T-cell (primary cell): ENCODE results near the gene FHIT. TPM values are rescaled to one million over a fixed set of nuclear protein-coding genes. Genes with fewer than 3 reads are reported as not detected.

Experiments used
- ATAC-seq, 4 experiments: fragments of 200-7000 bp in 3 of 4; fragments of 150-1000 bp in 1 of 4; cut with Tn5 transposase; replicated peaks in 1 of 4; 1 replicate in 3 of 4; 2 replicates in 1 of 4; pipeline ENCODE4 v1.10.0; 2021; ENCODE audit warnings: moderate library complexity in 3 of 4, mild to moderate bottlenecking in 2 of 4, moderate number of reproducible peaks in 1 of 4
- CTCF ChIA-PET, 2 donors: fragments of 300-600 bp; sonication (Branson Sonifier 250); formaldehyde crosslinking; loops; one replicate each; lab custom pipeline; 2022; ENCODE audit warnings: antibody characterized with exemption in 2 of 2; lab: Charles Lee
- POLR2A ChIA-PET, 2 donors: fragments of 300-600 bp; sonication (Branson Sonifier 250); formaldehyde crosslinking; loops; one replicate each; lab custom pipeline; 2022; ENCODE audit warnings: antibody characterized with exemption in 2 of 2; lab: Charles Lee
- DNase-seq, 35 experiments: peaks; one replicate each; pipeline versions ENCODE4 v3.0.0 to v3.0.0-alpha.2; 2013 to 2023
- H3K27ac ChIP-seq: one replicate; pipeline ENCODE4 v1.5.1; 2013; ENCODE audit warnings: low read length
- H3K27me3 ChIP-seq, 2 experiments: replicated peaks in 1 of 2; 1 replicate in 1 of 2; 2 replicates in 1 of 2; pipeline versions ENCODE4 v1.6.1 to v1.7.0; 2013; ENCODE audit warnings: low read length in 1 of 2, mixed read lengths in 1 of 2; ENCODE audit not compliant: control insufficient read depth in 2 of 2, insufficient read depth in 2 of 2; ENCODE audit errors: extremely low read depth in 1 of 2
- H3K36me3 ChIP-seq, 2 donors: 1 replicate in 1 of 2; 2 replicates in 1 of 2; pipeline versions ENCODE4 v1.6.1 to v1.7.0; 2013; ENCODE audit warnings: low read length in 1 of 2; ENCODE audit not compliant: control insufficient read depth in 2 of 2, insufficient read depth in 1 of 2; ENCODE audit errors: extremely low read depth in 1 of 2
- H3K4me1 ChIP-seq, 2 experiments: 1 replicate in 1 of 2; 2 replicates in 1 of 2; pipeline versions ENCODE4 v1.6.1 to v1.7.0; 2013; ENCODE audit warnings: low read length in 2 of 2, mixed read lengths in 1 of 2; ENCODE audit not compliant: insufficient read depth in 2 of 2, control insufficient read depth in 1 of 2; ENCODE audit errors: extremely low read depth in 1 of 2
- H3K4me3 ChIP-seq, 2 donors: 1 replicate in 1 of 2; 2 replicates in 1 of 2; pipeline versions ENCODE4 v1.5.1 to v1.7.0; 2013; ENCODE audit warnings: mild to moderate bottlenecking in 2 of 2, low read length in 1 of 2, moderate library complexity in 1 of 2; ENCODE audit not compliant: control insufficient read depth in 1 of 2; ENCODE audit errors: extremely low read depth in 1 of 2
- H3K9me3 ChIP-seq: 2 replicates; pipeline ENCODE4 v1.7.0; 2013
- H3K27ac Mint-ChIP-seq, 2 donors: one replicate each; pipeline ENCODE4 v1.8.0; 2020 to 2021; ENCODE audit warnings: mild to moderate bottlenecking in 2 of 2, mixed read lengths in 2 of 2
- H3K27me3 Mint-ChIP-seq, 2 donors: one replicate each; pipeline ENCODE4 v1.8.0; 2021 to 2022; ENCODE audit warnings: mixed read lengths in 2 of 2
- H3K36me3 Mint-ChIP-seq: one replicate; pipeline ENCODE4 v1.8.0; 2021; ENCODE audit warnings: mixed read lengths
- H3K4me1 Mint-ChIP-seq, 3 donors: one replicate each; pipeline ENCODE4 v1.8.0; 2020 to 2022; ENCODE audit warnings: mixed read lengths in 3 of 3, mild to moderate bottlenecking in 1 of 3
- H3K4me3 Mint-ChIP-seq, 3 donors: one replicate each; pipeline ENCODE4 v1.8.0; 2020 to 2022; ENCODE audit warnings: mild to moderate bottlenecking in 3 of 3, mixed read lengths in 3 of 3, moderate library complexity in 3 of 3
- H3K9me3 Mint-ChIP-seq, 3 donors: one replicate each; pipeline ENCODE4 v1.8.0; 2020 to 2022; ENCODE audit warnings: mixed read lengths in 3 of 3
- WGBS: methylation state at CpG from one replicate; pipeline ENCODE4 v1.1.5; 2013; ENCODE audit warnings: missing lambda C conversion rate; ENCODE audit not compliant: insufficient coverage; 5-methylcytosine and 5-hydroxymethylcytosine counted together
- total RNA-seq, 35 experiments: library from RNA in 6 of 35; stranded (reverse) in 6 of 35; fragments of 120-200 nt in 1 of 35; gene quantifications; one replicate each; pipeline versions ENCODE4 v1.2.1 to v1.2.4 and lab custom pipeline; 2013 to 2026

The FHIT gene
- total RNA-seq, 5 donors from 2014 or later (not counting 1 experiment from before 2014, with no cell fraction given) = 33.1 to 197 (median 78.3) TPM

- Mint-ChIP-seq H3K4me3 (no peak overlapping the region), H3K4me1 (peaks cover 0 to 2% (median 0%) of the 10 kb centered on the region in 3 donors), H3K27ac (no peak overlapping the region), H3K27me3 (no peaks in the 10 kb centered on the region), H3K36me3 (no peaks in the 10 kb centered on the region), H3K9me3 (peaks cover 0 to 5% (median 0%) of the 10 kb centered on the region in 3 donors)
- H3K36me3 ChIP-seq = no peaks in the 10 kb centered on the region
- no peaks in the 10 kb centered on the region for H3K9me3 ChIP-seq
- H3K4me1 ChIP-seq = no peaks in the 10 kb centered on the region
- no peak overlapping the region for H3K27ac ChIP-seq
- WGBS = no CpG with 5 or more reads among the region's 1 CpG
- POLR2A ChIA-PET = no interaction called here
- DNase-seq (no peak), ATAC-seq (no peak)
- H3K27me3 ChIP-seq = no peaks in the 10 kb centered on the region
- H3K4me3 ChIP-seq = no peak overlapping the region
- CTCF ChIA-PET = no interaction called here
Observed at GRCh38 chr3:60215946-60216345, 1035.3 kb downstream of the FHIT start.

- H3K27ac ChIP-seq = no peak overlapping the region
- no peak overlapping the region for H3K4me3 ChIP-seq
- Mint-ChIP-seq H3K27me3 (no peaks in the 10 kb centered on the region), H3K36me3 (no peaks in the 10 kb centered on the region), H3K4me3 (no peak overlapping the region), H3K9me3 (peaks cover 0 to 3% (median 0%) of the 10 kb centered on the region in 3 donors), H3K27ac (no peak overlapping the region), H3K4me1 (no peaks in the 10 kb centered on the region)
- no CpG with 5 or more reads among the region's 2 CpGs for WGBS
- no peaks in the 10 kb centered on the region for H3K27me3 ChIP-seq
- H3K36me3 ChIP-seq = no peaks in the 10 kb centered on the region
- ATAC-seq (no peak), DNase-seq (no peak)
- H3K9me3 ChIP-seq = no peaks in the 10 kb centered on the region
- ChIA-PET POLR2A (no interaction called here), CTCF (interaction anchor here in 1 of 2 donors (0.6 kb wide), 1 partner anchor 12 kb away, joined by 3 read pairs; no protein-coding TSS in a partner anchor)
- H3K4me1 ChIP-seq = no peaks in the 10 kb centered on the region
Observed at GRCh38 chr3:60207905-60208304, 1043.3 kb downstream of the FHIT start.

GRCh38 chr3:60206206-60206605 is 1045.0 kb downstream of the FHIT start:
- ChIA-PET CTCF (no interaction called here), POLR2A (no interaction called here)
- H3K27ac Mint-ChIP-seq = no peak overlapping the region
- H3K9me3 Mint-ChIP-seq = peaks cover 0 to 3% (median 0%) of the 10 kb centered on the region in 3 donors
- no peak overlapping the region for H3K4me3 ChIP-seq
- ATAC-seq (no peak), DNase-seq (no peak)
- no peaks in the 10 kb centered on the region for H3K4me1 ChIP-seq
- peaks cover 0 to 4% (median 0%) of the 10 kb centered on the region in 3 donors for H3K4me1 Mint-ChIP-seq
- no peak overlapping the region for H3K27ac ChIP-seq
- no peaks in the 10 kb centered on the region for H3K27me3 ChIP-seq
- no peaks in the 10 kb centered on the region for H3K27me3 Mint-ChIP-seq
- H3K4me3 Mint-ChIP-seq = no peak overlapping the region
- no peaks in the 10 kb centered on the region for H3K9me3 ChIP-seq
- no peaks in the 10 kb centered on the region for H3K36me3 Mint-ChIP-seq
- WGBS = no CpG with 5 or more reads among the region's 2 CpGs
- no peaks in the 10 kb centered on the region for H3K36me3 ChIP-seq

GRCh38 chr3:60202052-60202726 is 1049.1 kb downstream of the FHIT start:
- Histone ChIP-seq H3K4me3 (no peak overlapping the region), H3K36me3 (no peaks in the 10 kb centered on the region), H3K4me1 (no peaks in the 10 kb centered on the region), H3K9me3 (no peaks in the 10 kb centered on the region), H3K27me3 (no peaks in the 10 kb centered on the region), H3K27ac (no peak overlapping the region)
- Mint-ChIP-seq H3K36me3 (no peaks in the 10 kb centered on the region), H3K27me3 (no peaks in the 10 kb centered on the region), H3K9me3 (peaks cover 0 to 5% (median 0%) of the 10 kb centered on the region in 3 donors), H3K4me1 (peaks cover 0 to 4% (median 0%) of the 10 kb centered on the region in 3 donors), H3K27ac (no peak overlapping the region), H3K4me3 (no peak overlapping the region)
- DNase-seq (no peak), ATAC-seq (no peak)
- ChIA-PET POLR2A (interaction anchor here in 1 of 2 donors (0.6 to 0.7 kb wide), 2 partner anchors 95 to 1075 kb away, joined by 4 to 6 read pairs; no protein-coding TSS in a partner anchor), CTCF (no interaction called here)
- no CpG with 5 or more reads among the region's 3 CpGs for WGBS

GRCh38 chr3:60199306-60199705 is 1051.9 kb downstream of the FHIT start:
- no peaks in the 10 kb centered on the region for H3K36me3 ChIP-seq
- no peaks in the 10 kb centered on the region for H3K4me1 ChIP-seq
- ChIA-PET CTCF (no interaction called here), POLR2A (no interaction called here)
- DNase-seq (no peak), ATAC-seq (no peak)
- no peaks in the 10 kb centered on the region for H3K27me3 ChIP-seq
- H3K9me3 ChIP-seq = no peaks in the 10 kb centered on the region
- Mint-ChIP-seq H3K27me3 (no peaks in the 10 kb centered on the region), H3K36me3 (no peaks in the 10 kb centered on the region), H3K27ac (no peak overlapping the region), H3K4me3 (no peak overlapping the region), H3K4me1 (peaks cover 0 to 4% (median 0%) of the 10 kb centered on the region in 3 donors), H3K9me3 (peaks cover 0 to 5% (median 5%) of the 10 kb centered on the region in 3 donors)
- no peak overlapping the region for H3K27ac ChIP-seq
- H3K4me3 ChIP-seq = no peak overlapping the region
- no CpG with 5 or more reads among the region's 1 CpG for whole genome bisulfite sequencing

GRCh38 chr3:60198179-60198720 is 1053.0 kb downstream of the FHIT start:
- ChIA-PET CTCF (no interaction called here), POLR2A (no interaction called here)
- H3K4me3 Mint-ChIP-seq = no peak overlapping the region

More at GRCh38 chr3:60198179-60198720, 1053.0 kb downstream of the FHIT start:
- H3K27ac ChIP-seq = no peak overlapping the region
- H3K4me1 ChIP-seq = no peaks in the 10 kb centered on the region
- H3K36me3 Mint-ChIP-seq = no peaks in the 10 kb centered on the region
- H3K4me3 ChIP-seq = no peak overlapping the region
- peaks cover 0 to 5% (median 5%) of the 10 kb centered on the region in 3 donors for H3K9me3 Mint-ChIP-seq
- H3K36me3 ChIP-seq = no peaks in the 10 kb centered on the region
- no peak for DNase-seq
- H3K4me1 Mint-ChIP-seq = peaks cover 0 to 4% (median 0%) of the 10 kb centered on the region in 3 donors
- no peaks in the 10 kb centered on the region for H3K9me3 ChIP-seq
- no peaks in the 10 kb centered on the region for H3K27me3 Mint-ChIP-seq
- no peak overlapping the region for H3K27ac Mint-ChIP-seq
- no peaks in the 10 kb centered on the region for H3K27me3 ChIP-seq
- 80% methylated on average over 1 of the region's 5 CpGs for WGBS
- ATAC-seq = no peak
